GM11168 (cell line): ENCODE data around the gene ANO1.

Experiments used
- in situ Hi-C: fragments of 300-500 bp; cut with MboI; formaldehyde crosslinking; loops from one replicate; pipeline ENCODE4 v1.12.0; 2022; ENCODE audit warnings: low sequenced_read_pairs; ENCODE audit not compliant: unreplicated experiment

ANO1 gene

GRCh38 chr11:70132641-70133040, 54.5 kb downstream of the ANO1 start:
- in situ Hi-C loops = no loop called here

GRCh38 chr11:70133771-70134335, 55.7 kb downstream of the ANO1 start:
- in situ Hi-C loops = no loop called here

GRCh38 chr11:70134490-70134889, 56.4 kb downstream of the ANO1 start:
- in situ Hi-C loops = no loop called here

GRCh38 chr11:70135142-70135541, 57.0 kb downstream of the ANO1 start:
- in situ Hi-C loops = no loop called here

GRCh38 chr11:70135625-70136059, 57.5 kb downstream of the ANO1 start:
- in situ Hi-C loops = no loop called here

- in situ Hi-C loops = no loop called here
Measured at GRCh38 chr11:70137383-70137782, 59.3 kb downstream of the ANO1 start.

GRCh38 chr11:70138403-70138802, 60.3 kb downstream of the ANO1 start:
- in situ Hi-C loops = no loop called here

- in situ Hi-C loops = no loop called here
Measured at GRCh38 chr11:70139785-70140410, 61.8 kb downstream of the ANO1 start.

GRCh38 chr11:70140711-70141485, 62.8 kb downstream of the ANO1 start:
- in situ Hi-C loops = no loop called here

GRCh38 chr11:70141486-70142220, 63.5 kb downstream of the ANO1 start:
- in situ Hi-C loops = no loop called here

- in situ Hi-C loops = no loop called here
Measured at GRCh38 chr11:70142221-70142875, 64.2 kb downstream of the ANO1 start.

- in situ Hi-C loops = no loop called here
Measured at GRCh38 chr11:70144262-70144661, 66.1 kb downstream of the ANO1 start.

- in situ Hi-C loops = no loop called here
Measured at GRCh38 chr11:70145071-70145470, 67.0 kb downstream of the ANO1 start.

- in situ Hi-C loops = no loop called here
Measured at GRCh38 chr11:70145841-70146240, 67.7 kb downstream of the ANO1 start.

- in situ Hi-C loops = no loop called here
Measured at GRCh38 chr11:70146299-70146698, 68.2 kb downstream of the ANO1 start.

- in situ Hi-C loops = no loop called here
Measured at GRCh38 chr11:70146895-70147520, 68.9 kb downstream of the ANO1 start.

GRCh38 chr11:70147668-70148067, 69.6 kb downstream of the ANO1 start:
- in situ Hi-C loops = no loop called here

- in situ Hi-C loops = no loop called here
Measured at GRCh38 chr11:70151671-70152070, 73.6 kb downstream of the ANO1 start.

GRCh38 chr11:70153133-70153727, 75.1 kb downstream of the ANO1 start:
- in situ Hi-C loops = no loop called here

- in situ Hi-C loops = no loop called here
Measured at GRCh38 chr11:70155386-70155785, 77.3 kb downstream of the ANO1 start.
